Bronchial epithelial cell (primary cell): ENCODE measurements around the gene EVA1A. TPM values are rescaled to one million over a fixed set of nuclear protein-coding genes. Genes with fewer than 3 reads are reported as not detected.

Experiments
- DNase-seq: peaks from one replicate; pipeline ENCODE4 v3.0.0-alpha.2; 2010; ENCODE audit warnings: low read depth
- FAIRE-seq: peaks from 2 replicates; lab custom pipeline; 2011; peaks lifted over from hg19 to GRCh38; lab: Jason Lieb, UNC
- H3K27me3 ChIP-seq: 2 replicates; pipeline ENCODE4 v1.5.1; 2011; ENCODE audit warnings: low read length; ENCODE audit not compliant: control insufficient read depth, insufficient read depth
- H3K36me3 ChIP-seq: 2 replicates; pipeline ENCODE4 v1.5.1; 2011; ENCODE audit warnings: low read length; ENCODE audit not compliant: control insufficient read depth, insufficient read depth
- H3K4me3 ChIP-seq: 2 replicates; pipeline ENCODE4 v1.5.1; 2011; ENCODE audit warnings: mild to moderate bottlenecking, low read depth, low read length, control low read depth
- CTCF ChIP-seq: IDR thresholded peaks from 2 replicates; pipeline ENCODE4 v1.5.1; 2011; ENCODE audit warnings: mild to moderate bottlenecking, moderate library complexity, low read length, control low read depth, inconsistent platforms; ENCODE audit not compliant: insufficient read depth, severe bottlenecking
- total RNA-seq: library from RNA; depleted of rRNA; stranded (reverse); fragments of >200 nt; gene quantifications from 2 replicates; pipeline ENCODE4 v1.2.1, GENCODE V29; 2014

EVA1A gene
- total RNA-seq, 1 donor from 2014 or later: 5.8 TPM

GRCh38 chr2:75541430-75541829 is 19.3 kb downstream of the EVA1A start:
- Histone ChIP-seq H3K27me3 (no peaks in the 10 kb centered on the region), H3K36me3 (no peaks in the 10 kb centered on the region), H3K4me3 (no peak overlapping the region)
- TF ChIP-seq CTCF: no peak
- peak; percentile 43 for FAIRE-seq
- no peak for DNase-seq

GRCh38 chr2:75540994-75541393 is 19.7 kb downstream of the EVA1A start:
- no peaks in the 10 kb centered on the region for H3K36me3 ChIP-seq
- H3K4me3 ChIP-seq: no peak overlapping the region
- peak; percentile 50 for FAIRE-seq
- no peaks in the 10 kb centered on the region for H3K27me3 ChIP-seq
- DNase-seq: no peak
- no peak for TF ChIP-seq CTCF

- TF ChIP-seq CTCF: no peak
- Histone ChIP-seq H3K4me3 (no peak overlapping the region), H3K36me3 (no peaks in the 10 kb centered on the region), H3K27me3 (no peaks in the 10 kb centered on the region)
- FAIRE-seq (no peak), DNase-seq (no peak)
These were observed 20.6 kb downstream of the EVA1A start for GRCh38 chr2:75539955-75540716.

- Histone ChIP-seq H3K4me3 (no peak overlapping the region), H3K36me3 (no peaks in the 10 kb centered on the region), H3K27me3 (no peaks in the 10 kb centered on the region)
- no peak for FAIRE-seq
- no peak for DNase-seq
- TF ChIP-seq CTCF: no peak
These were observed 21.9 kb downstream of the EVA1A start for GRCh38 chr2:75538521-75539490.

- Histone ChIP-seq H3K4me3 (no peak overlapping the region), H3K36me3 (no peaks in the 10 kb centered on the region), H3K27me3 (no peaks in the 10 kb centered on the region)
- DNase-seq (no peak), FAIRE-seq (no peak)
- no peak for TF ChIP-seq CTCF
These were observed 23.1 kb downstream of the EVA1A start for GRCh38 chr2:75537658-75538057.
